Measurements from ENCODE around the gene CORO2A.

CORO2A gene

DNA sequence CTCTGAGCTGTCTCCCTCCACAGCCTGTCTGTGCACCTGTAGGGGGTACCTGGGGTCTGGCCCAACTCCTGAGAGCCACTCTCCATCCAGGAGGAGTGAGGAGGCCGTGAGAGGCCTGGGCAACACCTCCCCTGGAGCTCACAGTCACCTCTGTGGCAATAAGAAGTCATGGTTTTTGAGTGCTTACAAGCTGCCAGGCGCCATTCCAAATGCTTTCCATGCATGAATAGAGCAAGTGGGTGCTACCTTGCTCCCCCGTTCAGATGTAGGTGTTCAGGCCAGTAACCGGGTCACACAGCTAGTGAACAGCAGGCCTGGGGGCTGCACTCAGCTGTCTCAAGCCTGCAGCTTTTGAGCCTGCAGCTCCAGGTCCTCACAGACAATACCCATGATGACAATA lies 30.6 kb downstream of the CORO2A start:
- Histone ChIP-seq H3K27me3 (ENCODE audit: control insufficient read depth, insufficient read depth, low read length) (no peaks in the 10 kb centered on the region), H3K9ac (ENCODE audit: low read depth, low read length) (no peak overlapping the region), H3K36me3 (ENCODE audit: control insufficient read depth, insufficient read depth, low read length) (peaks cover 2% of the 10 kb centered on the region), H3K4me1 (ENCODE audit: control insufficient read depth, insufficient read depth, low read length) (no peaks in the 10 kb centered on the region), H3K4me3 (ENCODE audit: low read depth, low read length) (no peak overlapping the region), H3K9me3 (ENCODE audit: control insufficient read depth, insufficient read depth, low read length) (no peaks in the 10 kb centered on the region)

- no peaks in the 10 kb centered on the region for H3K9me3 ChIP-seq (ENCODE audit: control insufficient read depth, insufficient read depth, low read length)
- no peaks in the 10 kb centered on the region for H3K4me1 ChIP-seq (ENCODE audit: control insufficient read depth, insufficient read depth, low read length)
- no peaks in the 10 kb centered on the region for H3K27me3 ChIP-seq (ENCODE audit: control insufficient read depth, insufficient read depth, low read length)
- H3K9ac ChIP-seq (ENCODE audit: low read depth, low read length): no peak overlapping the region
- peaks cover 2% of the 10 kb centered on the region for H3K36me3 ChIP-seq (ENCODE audit: control insufficient read depth, insufficient read depth, low read length)
- H3K4me3 ChIP-seq (ENCODE audit: low read depth, low read length): no peak overlapping the region
Observed at GRCh38 chr9:98159790-98160189, 32.6 kb downstream of the CORO2A start.

- Histone ChIP-seq H3K9ac (ENCODE audit: low read depth, low read length) (no peak overlapping the region), H3K36me3 (ENCODE audit: control insufficient read depth, insufficient read depth, low read length) (peaks cover 2% of the 10 kb centered on the region), H3K4me1 (ENCODE audit: control insufficient read depth, insufficient read depth, low read length) (no peaks in the 10 kb centered on the region), H3K9me3 (ENCODE audit: control insufficient read depth, insufficient read depth, low read length) (no peaks in the 10 kb centered on the region), H3K27me3 (ENCODE audit: control insufficient read depth, insufficient read depth, low read length) (no peaks in the 10 kb centered on the region), H3K4me3 (ENCODE audit: low read depth, low read length) (no peak overlapping the region)
Observed at GRCh38 chr9:98159301-98159700, 33.1 kb downstream of the CORO2A start.

GRCh38 chr9:98158071-98158831 lies 34.2 kb downstream of the CORO2A start:
- H3K4me1 ChIP-seq (ENCODE audit: control insufficient read depth, insufficient read depth, low read length): no peaks in the 10 kb centered on the region
- H3K27me3 ChIP-seq (ENCODE audit: control insufficient read depth, insufficient read depth, low read length): no peaks in the 10 kb centered on the region

DNA sequence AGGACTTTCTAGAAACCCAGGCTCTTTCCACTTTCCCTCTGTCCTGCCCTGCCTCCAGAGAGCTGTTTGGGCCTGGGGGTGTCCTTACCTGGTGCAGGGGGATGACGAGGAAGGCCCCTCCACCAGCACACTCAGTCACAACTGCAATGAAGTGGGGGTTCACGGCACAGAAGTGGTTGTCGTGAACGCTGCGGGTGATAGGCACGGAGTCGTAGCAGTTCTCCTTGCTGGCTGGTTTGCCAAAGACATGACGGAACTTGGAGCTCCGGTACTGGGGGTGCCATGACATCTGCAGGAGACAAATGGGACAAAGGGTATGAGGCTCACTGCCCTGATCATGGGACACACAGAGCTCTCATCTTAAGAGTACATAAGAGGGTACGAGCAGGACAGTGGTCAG lies 35.1 kb downstream of the CORO2A start:
- H3K36me3 ChIP-seq (ENCODE audit: control insufficient read depth, insufficient read depth, low read length): peaks cover 2% of the 10 kb centered on the region
- H3K9me3 ChIP-seq (ENCODE audit: control insufficient read depth, insufficient read depth, low read length): no peaks in the 10 kb centered on the region
- H3K9ac ChIP-seq (ENCODE audit: low read depth, low read length): no peak overlapping the region
- H3K4me3 ChIP-seq (ENCODE audit: low read depth, low read length): no peak overlapping the region
- H3K27me3 ChIP-seq (ENCODE audit: control insufficient read depth, insufficient read depth, low read length): no peaks in the 10 kb centered on the region
- H3K4me1 ChIP-seq (ENCODE audit: control insufficient read depth, insufficient read depth, low read length): no peaks in the 10 kb centered on the region

More at GRCh38 chr9:98158071-98158831, 34.2 kb downstream of the CORO2A start:
- Histone ChIP-seq H3K9ac (ENCODE audit: low read depth, low read length) (no peak overlapping the region), H3K9me3 (ENCODE audit: control insufficient read depth, insufficient read depth, low read length) (no peaks in the 10 kb centered on the region), H3K4me3 (ENCODE audit: low read depth, low read length) (no peak overlapping the region), H3K36me3 (ENCODE audit: control insufficient read depth, insufficient read depth, low read length) (peaks cover 2% of the 10 kb centered on the region)

DNA sequence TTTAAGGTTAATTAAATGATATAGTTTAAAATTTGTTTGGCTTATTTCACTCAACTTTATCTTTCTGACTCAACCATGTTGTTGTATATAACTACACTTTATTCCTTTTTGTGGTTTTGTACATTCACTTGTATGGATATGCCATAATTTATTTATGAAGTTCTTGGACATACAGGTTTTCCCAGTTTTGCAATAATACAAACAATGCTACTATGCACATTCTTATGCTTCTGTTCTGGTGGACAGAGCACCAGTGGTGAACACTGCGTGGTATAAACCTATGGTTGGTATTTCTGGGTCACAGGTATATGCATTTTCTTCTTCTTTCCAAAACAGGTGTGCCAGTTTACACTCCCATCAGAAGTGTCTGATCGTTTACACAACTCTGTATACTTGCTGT lies 37.8 kb downstream of the CORO2A start:
- Histone ChIP-seq H3K36me3 (ENCODE audit: control insufficient read depth, insufficient read depth, low read length) (peaks cover 2% of the 10 kb centered on the region), H3K9ac (ENCODE audit: low read depth, low read length) (no peak overlapping the region), H3K4me1 (ENCODE audit: control insufficient read depth, insufficient read depth, low read length) (no peaks in the 10 kb centered on the region), H3K9me3 (ENCODE audit: control insufficient read depth, insufficient read depth, low read length) (no peaks in the 10 kb centered on the region), H3K27me3 (ENCODE audit: control insufficient read depth, insufficient read depth, low read length) (no peaks in the 10 kb centered on the region), H3K4me3 (ENCODE audit: low read depth, low read length) (no peak overlapping the region)

DNA sequence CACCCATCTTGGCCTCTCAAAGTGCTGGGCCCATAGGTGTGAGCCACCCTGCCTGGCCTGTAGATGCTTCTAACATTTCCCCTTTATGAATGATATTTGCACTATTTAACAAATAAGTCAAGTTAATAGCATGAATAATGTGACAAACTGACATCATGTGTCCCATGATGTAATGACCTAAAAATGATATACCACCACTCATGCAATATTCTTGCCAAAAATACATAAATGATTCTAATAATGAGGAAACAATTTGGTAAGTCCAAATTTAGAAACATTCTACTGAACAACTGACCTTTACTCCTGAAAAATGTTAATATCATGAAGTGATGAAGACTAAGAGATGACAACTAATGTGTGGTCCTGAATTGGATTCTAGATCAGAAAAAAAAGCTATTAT lies 39.9 kb downstream of the CORO2A start:
- H3K4me1 ChIP-seq (ENCODE audit: control insufficient read depth, insufficient read depth, low read length): no peaks in the 10 kb centered on the region
- no peak overlapping the region for H3K4me3 ChIP-seq (ENCODE audit: low read depth, low read length)
- H3K27me3 ChIP-seq (ENCODE audit: control insufficient read depth, insufficient read depth, low read length): no peaks in the 10 kb centered on the region
- no peaks in the 10 kb centered on the region for H3K9me3 ChIP-seq (ENCODE audit: control insufficient read depth, insufficient read depth, low read length)
- H3K36me3 ChIP-seq (ENCODE audit: control insufficient read depth, insufficient read depth, low read length): peaks cover 2% of the 10 kb centered on the region
- H3K9ac ChIP-seq (ENCODE audit: low read depth, low read length): no peak overlapping the region

GRCh38 chr9:98150721-98151120 lies 41.7 kb downstream of the CORO2A start:
- H3K9ac ChIP-seq (ENCODE audit: low read depth, low read length): no peak overlapping the region
- no peaks in the 10 kb centered on the region for H3K27me3 ChIP-seq (ENCODE audit: control insufficient read depth, insufficient read depth, low read length)
- no peaks in the 10 kb centered on the region for H3K36me3 ChIP-seq (ENCODE audit: control insufficient read depth, insufficient read depth, low read length)
- H3K4me1 ChIP-seq (ENCODE audit: control insufficient read depth, insufficient read depth, low read length): no peaks in the 10 kb centered on the region
- no peak overlapping the region for H3K4me3 ChIP-seq (ENCODE audit: low read depth, low read length)
- no peaks in the 10 kb centered on the region for H3K9me3 ChIP-seq (ENCODE audit: control insufficient read depth, insufficient read depth, low read length)

- Histone ChIP-seq H3K9me3 (ENCODE audit: control insufficient read depth, insufficient read depth, low read length) (no peaks in the 10 kb centered on the region), H3K9ac (ENCODE audit: low read depth, low read length) (no peak overlapping the region), H3K36me3 (ENCODE audit: control insufficient read depth, insufficient read depth, low read length) (no peaks in the 10 kb centered on the region), H3K4me3 (ENCODE audit: low read depth, low read length) (no peak overlapping the region), H3K4me1 (ENCODE audit: control insufficient read depth, insufficient read depth, low read length) (no peaks in the 10 kb centered on the region), H3K27me3 (ENCODE audit: control insufficient read depth, insufficient read depth, low read length) (no peaks in the 10 kb centered on the region)
Observed at GRCh38 chr9:98150164-98150563, 42.3 kb downstream of the CORO2A start.

DNA sequence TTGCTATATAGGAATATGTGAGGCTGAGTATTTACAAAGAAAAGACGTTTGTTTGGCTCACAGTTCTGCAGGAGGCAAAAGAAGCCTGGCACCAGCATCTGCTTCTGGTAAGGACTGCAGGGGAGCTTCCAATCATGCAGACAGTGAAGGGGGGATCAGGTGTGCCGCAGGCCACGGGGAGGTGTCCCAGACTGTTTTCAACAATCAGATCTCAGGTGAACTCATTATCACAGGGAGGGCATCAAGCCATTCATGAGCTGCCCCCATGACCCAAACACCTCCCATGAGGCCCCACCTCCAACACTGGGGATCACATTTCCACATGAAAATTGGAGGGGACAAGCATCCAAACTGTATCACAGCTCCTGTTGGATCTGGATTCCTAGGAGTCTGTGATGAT lies 43.0 kb downstream of the CORO2A start:
- Histone ChIP-seq H3K9ac (ENCODE audit: low read depth, low read length) (no peak overlapping the region), H3K4me1 (ENCODE audit: control insufficient read depth, insufficient read depth, low read length) (no peaks in the 10 kb centered on the region), H3K36me3 (ENCODE audit: control insufficient read depth, insufficient read depth, low read length) (no peaks in the 10 kb centered on the region), H3K27me3 (ENCODE audit: control insufficient read depth, insufficient read depth, low read length) (no peaks in the 10 kb centered on the region), H3K9me3 (ENCODE audit: control insufficient read depth, insufficient read depth, low read length) (no peaks in the 10 kb centered on the region), H3K4me3 (ENCODE audit: low read depth, low read length) (no peak overlapping the region)

DNA sequence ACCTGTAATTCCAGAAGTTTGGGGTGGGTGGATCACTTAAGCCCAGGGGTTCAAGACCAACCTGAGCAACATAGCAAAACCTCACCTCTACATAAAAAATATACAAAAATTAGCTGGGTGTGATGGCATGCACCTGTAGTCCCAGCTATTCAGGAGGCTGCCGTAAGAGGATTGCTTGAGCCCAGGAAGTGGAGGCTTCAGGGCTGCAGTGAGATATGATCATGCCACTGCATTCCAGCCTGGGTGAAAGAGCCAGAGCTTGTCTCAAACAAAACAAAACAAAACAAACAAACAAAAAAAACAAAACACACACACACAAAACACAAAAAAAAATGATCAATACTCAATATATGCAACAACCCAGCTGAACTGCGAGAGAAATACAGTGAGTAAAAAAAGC lies 44.0 kb downstream of the CORO2A start:
- Histone ChIP-seq H3K4me1 (ENCODE audit: control insufficient read depth, insufficient read depth, low read length) (no peaks in the 10 kb centered on the region), H3K9me3 (ENCODE audit: control insufficient read depth, insufficient read depth, low read length) (no peaks in the 10 kb centered on the region)

DNA sequence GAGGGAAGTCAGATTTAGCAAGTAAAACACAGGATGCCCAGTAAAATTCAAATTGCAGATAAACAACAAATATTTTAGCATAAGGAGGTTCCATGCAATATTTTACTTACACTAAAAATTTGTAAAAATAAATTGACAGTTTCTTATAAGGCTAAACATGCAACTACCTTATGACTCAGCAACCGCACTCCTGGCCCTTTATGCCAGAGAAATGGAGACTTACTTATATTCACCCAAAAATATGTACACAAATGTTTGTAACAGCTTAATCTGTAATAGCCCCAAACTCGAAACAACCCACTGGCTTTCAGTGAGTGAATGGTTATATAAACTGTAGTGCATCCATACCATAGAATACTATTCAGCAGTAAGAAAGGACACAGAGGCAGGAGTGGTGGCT lies 44.9 kb downstream of the CORO2A start:
- H3K4me3 ChIP-seq (ENCODE audit: low read depth, low read length): no peak overlapping the region
- no peaks in the 10 kb centered on the region for H3K36me3 ChIP-seq (ENCODE audit: control insufficient read depth, insufficient read depth, low read length)
- no peaks in the 10 kb centered on the region for H3K27me3 ChIP-seq (ENCODE audit: control insufficient read depth, insufficient read depth, low read length)
- no peaks in the 10 kb centered on the region for H3K9me3 ChIP-seq (ENCODE audit: control insufficient read depth, insufficient read depth, low read length)
- H3K9ac ChIP-seq (ENCODE audit: low read depth, low read length): no peak overlapping the region
- H3K4me1 ChIP-seq (ENCODE audit: control insufficient read depth, insufficient read depth, low read length): no peaks in the 10 kb centered on the region

More for the DNA sequence above, 44.0 kb downstream of the CORO2A start:
- Histone ChIP-seq H3K9ac (ENCODE audit: low read depth, low read length) (no peak overlapping the region), H3K36me3 (ENCODE audit: control insufficient read depth, insufficient read depth, low read length) (no peaks in the 10 kb centered on the region), H3K27me3 (ENCODE audit: control insufficient read depth, insufficient read depth, low read length) (no peaks in the 10 kb centered on the region), H3K4me3 (ENCODE audit: low read depth, low read length) (no peak overlapping the region)
